Glutamatergic neuron (in vitro differentiated cells): ENCODE results near the gene SMDT1. TPM values are rescaled to one million over a fixed set of nuclear protein-coding genes. Genes with fewer than 3 reads are reported as not detected.
"Not testable (repeated sequence)": the region's sequence is repeated elsewhere in the genome, so short reads cannot be mapped to it uniquely, and the experiment has no call there.

Experiments used
- DNase-seq: peaks from one replicate; pipeline ENCODE4 v3.0.0; 2022
- H3K27ac Mint-ChIP-seq: one replicate; pipeline ENCODE4 v1.8.0; 2020; ENCODE audit warnings: mild to moderate bottlenecking, mixed read lengths, inconsistent platforms; ENCODE audit not compliant: unreplicated experiment
- H3K27me3 Mint-ChIP-seq: one replicate; pipeline ENCODE4 v1.8.0; 2020; ENCODE audit warnings: mild to moderate bottlenecking, moderate library complexity, mixed read lengths, inconsistent platforms; ENCODE audit not compliant: unreplicated experiment
- H3K36me3 Mint-ChIP-seq: one replicate; pipeline ENCODE4 v1.8.0; 2020; ENCODE audit warnings: mild to moderate bottlenecking, mixed read lengths, inconsistent platforms; ENCODE audit not compliant: unreplicated experiment
- H3K4me1 Mint-ChIP-seq: one replicate; pipeline ENCODE4 v1.8.0; 2020; ENCODE audit warnings: mild to moderate bottlenecking, low read depth, mixed read lengths, inconsistent platforms; ENCODE audit not compliant: unreplicated experiment
- H3K4me3 Mint-ChIP-seq: one replicate; pipeline ENCODE4 v1.8.0; 2020; ENCODE audit warnings: mild to moderate bottlenecking, mixed read lengths, inconsistent platforms; ENCODE audit not compliant: unreplicated experiment
- H3K9me3 Mint-ChIP-seq: one replicate; pipeline ENCODE4 v1.8.0; 2020; ENCODE audit warnings: mild to moderate bottlenecking, moderate library complexity, mixed read lengths, inconsistent platforms; ENCODE audit not compliant: unreplicated experiment
- total RNA-seq: library from RNA; stranded (reverse); fragmentation: NEBNext Ultra II Directional; extraction: Animal tissue kit (Norgen Biotek cat#: 25700); gene quantifications from one replicate; pipeline ENCODE4 v1.2.1, GENCODE V29; 2021; ENCODE audit not compliant: unreplicated experiment
- TF ChIP-seq, protein P1 (sequence below): fragments of 200-600 bp; sonication (generic); IDR thresholded peaks from one replicate; pipeline ENCODE4 v1.5.0; 2021; ENCODE audit not compliant: partially characterized antibody, unreplicated experiment

The SMDT1 gene
- total RNA-seq, 1 donor from 2014 or later = 62.0 TPM

DNA sequence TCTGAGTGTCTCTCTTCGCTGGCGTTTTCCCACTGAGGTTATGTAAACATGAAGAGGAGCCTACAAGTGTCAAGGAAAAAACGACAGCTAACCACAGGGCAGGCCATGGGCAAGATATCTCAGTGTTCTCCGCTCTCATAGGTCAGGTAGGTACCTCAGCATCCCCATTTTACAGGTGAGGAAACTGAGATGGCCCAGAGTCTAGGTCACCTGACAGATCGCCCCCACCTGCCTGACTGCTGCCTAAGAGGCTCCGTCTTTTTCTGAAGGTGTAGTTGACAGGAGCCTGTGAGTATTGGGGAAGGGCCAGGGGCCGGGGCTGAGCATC lies 11.9 kb downstream of the SMDT1 start:
- peaks cover 8% of the 10 kb centered on the region for H3K9me3 Mint-ChIP-seq
- peaks cover 4% of the 10 kb centered on the region for H3K27me3 Mint-ChIP-seq
- TF ChIP-seq, protein P1, sequence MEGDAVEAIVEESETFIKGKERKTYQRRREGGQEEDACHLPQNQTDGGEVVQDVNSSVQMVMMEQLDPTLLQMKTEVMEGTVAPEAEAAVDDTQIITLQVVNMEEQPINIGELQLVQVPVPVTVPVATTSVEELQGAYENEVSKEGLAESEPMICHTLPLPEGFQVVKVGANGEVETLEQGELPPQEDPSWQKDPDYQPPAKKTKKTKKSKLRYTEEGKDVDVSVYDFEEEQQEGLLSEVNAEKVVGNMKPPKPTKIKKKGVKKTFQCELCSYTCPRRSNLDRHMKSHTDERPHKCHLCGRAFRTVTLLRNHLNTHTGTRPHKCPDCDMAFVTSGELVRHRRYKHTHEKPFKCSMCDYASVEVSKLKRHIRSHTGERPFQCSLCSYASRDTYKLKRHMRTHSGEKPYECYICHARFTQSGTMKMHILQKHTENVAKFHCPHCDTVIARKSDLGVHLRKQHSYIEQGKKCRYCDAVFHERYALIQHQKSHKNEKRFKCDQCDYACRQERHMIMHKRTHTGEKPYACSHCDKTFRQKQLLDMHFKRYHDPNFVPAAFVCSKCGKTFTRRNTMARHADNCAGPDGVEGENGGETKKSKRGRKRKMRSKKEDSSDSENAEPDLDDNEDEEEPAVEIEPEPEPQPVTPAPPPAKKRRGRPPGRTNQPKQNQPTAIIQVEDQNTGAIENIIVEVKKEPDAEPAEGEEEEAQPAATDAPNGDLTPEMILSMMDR = no peak
- H3K4me3 Mint-ChIP-seq = peak overlapping the region; percentile 97
- no peak for DNase-seq
- H3K4me1 Mint-ChIP-seq = peaks cover 2% of the 10 kb centered on the region
- H3K36me3 Mint-ChIP-seq = peaks cover 11% of the 10 kb centered on the region
- no peak overlapping the region for H3K27ac Mint-ChIP-seq

DNA sequence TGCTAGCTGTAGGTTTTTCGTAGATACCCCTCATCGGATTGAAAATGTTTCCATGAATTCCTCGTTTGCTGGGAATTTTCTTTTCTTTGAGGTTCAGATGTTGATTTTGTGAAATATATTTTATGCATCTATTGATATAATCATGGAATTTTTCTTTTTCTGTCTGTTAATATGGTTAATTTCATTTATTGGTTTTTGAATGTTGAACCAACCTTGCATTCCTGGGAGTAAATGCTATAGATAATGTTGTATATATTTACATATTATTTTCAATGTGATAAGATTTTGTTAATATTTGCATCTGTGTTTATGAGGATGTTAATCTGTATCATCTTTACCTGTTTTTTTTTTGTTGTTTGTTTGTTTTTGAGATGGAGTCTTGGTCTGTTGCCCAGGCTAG lies 21.7 kb downstream of the SMDT1 start:
- H3K4me1 Mint-ChIP-seq = no peaks in the 10 kb centered on the region
- no peak overlapping the region for H3K4me3 Mint-ChIP-seq
- no peak overlapping the region for H3K27ac Mint-ChIP-seq
- H3K9me3 Mint-ChIP-seq = peaks cover 11% of the 10 kb centered on the region
- TF ChIP-seq, protein P1 = no peak
- no peaks in the 10 kb centered on the region for H3K27me3 Mint-ChIP-seq
- H3K36me3 Mint-ChIP-seq = peaks cover 36% of the 10 kb centered on the region
- DNase-seq = no peak

DNA sequence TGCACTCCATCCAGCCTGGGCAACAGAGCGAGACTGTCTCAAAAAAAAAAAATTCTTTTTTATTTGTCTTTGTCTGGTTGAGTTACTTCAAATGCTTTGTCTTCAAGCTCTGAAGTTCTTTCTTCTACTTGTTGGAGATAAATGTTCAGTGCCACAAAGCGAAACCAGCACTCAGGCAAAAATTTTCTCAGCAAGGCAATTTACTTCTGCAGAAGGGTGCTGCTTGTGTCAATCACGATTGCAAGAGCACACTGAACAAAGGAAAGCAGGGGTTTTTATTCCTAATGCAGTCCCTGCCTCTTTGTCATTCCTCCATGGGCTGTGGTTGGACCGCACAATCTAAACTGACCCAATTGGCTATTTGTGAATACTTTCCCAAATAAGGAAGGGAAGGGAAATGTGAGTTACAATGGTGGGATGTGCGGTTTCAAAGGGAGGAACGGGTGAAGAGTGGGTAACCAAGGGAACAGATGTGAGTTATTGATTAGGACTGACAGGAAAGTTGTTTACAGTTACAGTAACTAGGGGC lies 24.9 kb downstream of the SMDT1 start:
- not testable (repeated sequence) for H3K4me3 Mint-ChIP-seq, DNase-seq, H3K27me3 Mint-ChIP-seq, H3K4me1 Mint-ChIP-seq, H3K27ac Mint-ChIP-seq
- Mint-ChIP-seq H3K9me3 (peaks cover 12% of the 10 kb centered on the region), H3K36me3 (peaks cover 27% of the 10 kb centered on the region)

DNA sequence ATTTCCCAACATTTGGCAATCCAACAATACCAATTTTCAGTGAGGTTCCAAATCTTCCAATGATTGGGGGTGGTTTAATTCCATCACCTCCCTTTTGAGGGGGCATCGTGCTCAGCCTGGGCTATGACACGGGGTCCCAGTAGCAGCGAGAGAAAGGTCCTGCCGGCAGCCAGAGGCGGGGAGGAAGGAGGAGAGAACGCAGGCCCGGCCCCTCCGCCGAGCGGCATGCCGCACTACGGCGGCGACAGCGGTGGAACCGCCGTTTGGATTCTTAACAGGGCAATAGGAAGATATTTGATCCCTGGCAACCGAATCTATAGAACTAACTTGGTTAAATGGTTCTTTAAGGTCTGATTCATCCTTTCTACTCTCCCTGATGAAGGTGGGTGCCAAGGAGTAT lies 29.3 kb downstream of the SMDT1 start:
- no peak overlapping the region for H3K27ac Mint-ChIP-seq
- TF ChIP-seq, protein P1 = no peak
- peaks cover 11% of the 10 kb centered on the region for H3K9me3 Mint-ChIP-seq
- peaks cover 23% of the 10 kb centered on the region for H3K36me3 Mint-ChIP-seq
- H3K27me3 Mint-ChIP-seq = no peaks in the 10 kb centered on the region
- H3K4me1 Mint-ChIP-seq = no peaks in the 10 kb centered on the region
- DNase-seq = no peak
- H3K4me3 Mint-ChIP-seq = no peak overlapping the region

DNA sequence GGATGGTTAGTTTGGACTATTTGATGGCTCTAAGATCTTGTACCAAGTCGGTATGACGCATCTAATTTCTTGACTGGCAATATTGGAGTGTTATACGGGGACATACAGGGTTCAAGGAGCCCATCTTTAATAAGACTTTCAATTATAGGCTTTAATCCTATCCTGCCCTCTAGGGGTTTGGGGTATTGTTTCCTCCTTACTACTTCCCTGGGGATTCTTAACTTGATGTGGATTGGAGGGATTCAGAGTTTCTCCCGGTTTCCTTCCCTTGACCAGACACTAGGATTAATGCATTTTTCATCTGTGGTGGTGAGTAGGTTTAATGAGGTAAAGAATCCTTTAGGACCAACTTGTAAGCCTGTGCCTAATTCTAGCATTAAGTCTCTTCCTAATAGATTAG lies 32.3 kb downstream of the SMDT1 start:
- TF ChIP-seq, protein P1 = no peak
- Mint-ChIP-seq H3K9me3 (peaks cover 16% of the 10 kb centered on the region), H3K36me3 (peaks cover 26% of the 10 kb centered on the region), H3K27me3 (peaks cover 2% of the 10 kb centered on the region), H3K4me3 (no peak overlapping the region), H3K4me1 (no peaks in the 10 kb centered on the region), H3K27ac (no peak overlapping the region)
- no peak for DNase-seq

DNA sequence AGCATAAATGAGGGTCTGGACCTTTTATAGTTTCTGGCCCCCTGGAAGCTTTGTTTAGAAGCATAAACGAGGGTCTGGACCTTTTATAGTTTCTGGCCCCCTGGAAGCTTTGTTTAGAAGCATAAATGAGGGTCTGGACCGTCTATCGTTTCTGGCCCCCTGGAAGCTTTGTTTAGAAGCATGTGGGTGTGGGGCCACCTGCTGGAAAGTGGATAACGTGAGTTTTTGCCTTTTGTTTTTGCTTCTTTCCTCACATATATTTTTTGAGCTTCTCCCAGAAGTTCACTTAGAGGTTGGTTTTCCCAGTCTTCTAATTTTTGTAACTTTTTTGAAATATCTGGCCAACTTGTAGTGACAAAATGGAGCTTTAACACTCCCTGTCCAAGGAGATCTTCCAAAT lies 33.3 kb downstream of the SMDT1 start:
- Mint-ChIP-seq H3K9me3 (peaks cover 16% of the 10 kb centered on the region), H3K36me3 (peaks cover 26% of the 10 kb centered on the region)
- not testable (repeated sequence) for DNase-seq, H3K4me1 Mint-ChIP-seq, H3K4me3 Mint-ChIP-seq, H3K27me3 Mint-ChIP-seq, H3K27ac Mint-ChIP-seq
